IPS-20b (cell line): Measurements from ENCODE around the gene SULT4A1.

ENCODE experiments used
- H3K27ac ChIP-seq: one replicate; pipeline ENCODE4 v1.5.1; 2013; ENCODE audit warnings: low read length
- H3K27me3 ChIP-seq: 2 replicates; pipeline ENCODE4 v1.6.1; 2013; ENCODE audit warnings: mild to moderate bottlenecking, low read length, inconsistent platforms; ENCODE audit not compliant: insufficient read depth
- H3K36me3 ChIP-seq: 2 replicates; pipeline ENCODE4 v1.6.1; 2013; ENCODE audit warnings: low read depth, mild to moderate bottlenecking, inconsistent platforms, low read length, moderate library complexity; ENCODE audit not compliant: insufficient read depth
- H3K4me1 ChIP-seq: 2 replicates; pipeline ENCODE4 v1.6.1; 2013; ENCODE audit warnings: mild to moderate bottlenecking, control low read depth, inconsistent platforms, low read length, moderate library complexity; ENCODE audit not compliant: insufficient read depth
- H3K4me3 ChIP-seq: 2 replicates; pipeline ENCODE4 v1.5.1; 2013; ENCODE audit warnings: mild to moderate bottlenecking, low read length, inconsistent platforms
- H3K9ac ChIP-seq: 2 replicates; pipeline ENCODE4 v1.6.1; 2013; ENCODE audit warnings: low read depth, mild to moderate bottlenecking, inconsistent platforms, low read length, moderate library complexity
- H3K9me3 ChIP-seq: 2 replicates; pipeline ENCODE4 v1.6.1; 2013; ENCODE audit warnings: mild to moderate bottlenecking, low read depth, low read length, inconsistent platforms; ENCODE audit not compliant: insufficient read depth

Gene SULT4A1

GRCh38 chr22:43823353-43823908 lies 38.9 kb downstream of the SULT4A1 start:
- Histone ChIP-seq H3K36me3 (peaks cover 25% of the 10 kb centered on the region), H3K27ac (no peak overlapping the region), H3K4me1 (peaks cover 17% of the 10 kb centered on the region), H3K27me3 (no peaks in the 10 kb centered on the region), H3K4me3 (peak overlapping the region; percentile 26; the same call in 1 of the 2 replicates), H3K9me3 (no peaks in the 10 kb centered on the region), H3K9ac (0 out of 2 replicates have a peak overlapping the region, but pooled peaks have one; percentile 15)

- Histone ChIP-seq H3K4me3 (no peak overlapping the region), H3K9me3 (no peaks in the 10 kb centered on the region), H3K36me3 (peaks cover 15% of the 10 kb centered on the region), H3K27ac (no peak overlapping the region), H3K9ac (no peak overlapping the region), H3K4me1 (peaks cover 17% of the 10 kb centered on the region), H3K27me3 (no peaks in the 10 kb centered on the region)
Observed at GRCh38 chr22:43821606-43822425, 40.5 kb downstream of the SULT4A1 start.

GRCh38 chr22:43820651-43821305 lies 41.5 kb downstream of the SULT4A1 start:
- Histone ChIP-seq H3K27me3 (no peaks in the 10 kb centered on the region), H3K4me1 (peaks cover 17% of the 10 kb centered on the region), H3K36me3 (peaks cover 9% of the 10 kb centered on the region), H3K9ac (no peak overlapping the region), H3K27ac (no peak overlapping the region), H3K9me3 (no peaks in the 10 kb centered on the region), H3K4me3 (no peak overlapping the region)

GRCh38 chr22:43819931-43820640 lies 42.2 kb downstream of the SULT4A1 start:
- peaks cover 2% of the 10 kb centered on the region; the same call in 1 of the 2 replicates for H3K36me3 ChIP-seq
- H3K9me3 ChIP-seq, result no peaks in the 10 kb centered on the region
- H3K4me3 ChIP-seq, result no peak overlapping the region
- no peak overlapping the region for H3K27ac ChIP-seq
- H3K9ac ChIP-seq, result no peak overlapping the region
- no peaks in the 10 kb centered on the region for H3K27me3 ChIP-seq
- H3K4me1 ChIP-seq, result peaks cover 12% of the 10 kb centered on the region

GRCh38 chr22:43819421-43819921 lies 42.8 kb downstream of the SULT4A1 start:
- Histone ChIP-seq H3K4me1 (peaks cover 12% of the 10 kb centered on the region), H3K27ac (no peak overlapping the region), H3K9ac (no peak overlapping the region), H3K4me3 (no peak overlapping the region), H3K27me3 (no peaks in the 10 kb centered on the region), H3K9me3 (no peaks in the 10 kb centered on the region), H3K36me3 (no peaks in the 10 kb centered on the region)

- peaks cover 12% of the 10 kb centered on the region for H3K4me1 ChIP-seq
- H3K27ac ChIP-seq, result no peak overlapping the region
- H3K4me3 ChIP-seq, result no peak overlapping the region
- H3K36me3 ChIP-seq, result no peaks in the 10 kb centered on the region
- H3K27me3 ChIP-seq, result no peaks in the 10 kb centered on the region
- H3K9ac ChIP-seq, result no peak overlapping the region
- H3K9me3 ChIP-seq, result no peaks in the 10 kb centered on the region
Observed at GRCh38 chr22:43818981-43819380, 43.3 kb downstream of the SULT4A1 start.

- Histone ChIP-seq H3K27me3 (no peaks in the 10 kb centered on the region), H3K9ac (no peak overlapping the region), H3K4me3 (no peak overlapping the region), H3K36me3 (no peaks in the 10 kb centered on the region), H3K4me1 (no peaks in the 10 kb centered on the region; the same call in 1 of the 2 replicates), H3K9me3 (no peaks in the 10 kb centered on the region), H3K27ac (no peak overlapping the region)
Observed at GRCh38 chr22:43817402-43817801, 44.9 kb downstream of the SULT4A1 start.

- Histone ChIP-seq H3K9me3 (no peaks in the 10 kb centered on the region), H3K9ac (no peak overlapping the region), H3K36me3 (no peaks in the 10 kb centered on the region), H3K4me3 (no peak overlapping the region), H3K27ac (no peak overlapping the region), H3K4me1 (no peaks in the 10 kb centered on the region), H3K27me3 (no peaks in the 10 kb centered on the region)
Observed at GRCh38 chr22:43814264-43814663, 48.0 kb downstream of the SULT4A1 start.

GRCh38 chr22:43812890-43813289 lies 49.4 kb downstream of the SULT4A1 start:
- Histone ChIP-seq H3K9me3 (no peaks in the 10 kb centered on the region), H3K27ac (peak overlapping the region; percentile 81), H3K36me3 (no peaks in the 10 kb centered on the region), H3K4me3 (peak overlapping the region; percentile 91), H3K9ac (peak overlapping the region; percentile 94; the same call in 1 of the 2 replicates), H3K4me1 (no peaks in the 10 kb centered on the region), H3K27me3 (no peaks in the 10 kb centered on the region)

- Histone ChIP-seq H3K4me3 (peak within 1 kb of the TSS; percentile 91), H3K27me3 (no peaks in the 10 kb centered on the region), H3K9me3 (no peaks in the 10 kb centered on the region), H3K4me1 (no peaks in the 10 kb centered on the region), H3K9ac (peak within 1 kb of the TSS; percentile 94), H3K36me3 (no peaks in the 10 kb centered on the region), H3K27ac (peak within 1 kb of the TSS; percentile 81)
Observed at GRCh38 chr22:43812149-43812842, 50.0 kb downstream of the SULT4A1 start, which contains the start of gene EFCAB6. TSS of gene EFCAB6 (minus strand) at chr22:43812305. CDS start at chr22:43782318, 29,987 bp downstream.

GRCh38 chr22:43811777-43812148 lies 50.5 kb downstream of the SULT4A1 start:
- H3K36me3 ChIP-seq, result no peaks in the 10 kb centered on the region
- H3K4me3 ChIP-seq, result peak overlapping the region; percentile 91
- H3K27me3 ChIP-seq, result no peaks in the 10 kb centered on the region
- no peaks in the 10 kb centered on the region for H3K9me3 ChIP-seq
- H3K4me1 ChIP-seq, result no peaks in the 10 kb centered on the region
- peak overlapping the region; percentile 74; the same call in 1 of the 2 replicates for H3K9ac ChIP-seq
- H3K27ac ChIP-seq, result no peak overlapping the region
